ENCODE measurements around the gene SCAMP4.

The SCAMP4 gene

DNA sequence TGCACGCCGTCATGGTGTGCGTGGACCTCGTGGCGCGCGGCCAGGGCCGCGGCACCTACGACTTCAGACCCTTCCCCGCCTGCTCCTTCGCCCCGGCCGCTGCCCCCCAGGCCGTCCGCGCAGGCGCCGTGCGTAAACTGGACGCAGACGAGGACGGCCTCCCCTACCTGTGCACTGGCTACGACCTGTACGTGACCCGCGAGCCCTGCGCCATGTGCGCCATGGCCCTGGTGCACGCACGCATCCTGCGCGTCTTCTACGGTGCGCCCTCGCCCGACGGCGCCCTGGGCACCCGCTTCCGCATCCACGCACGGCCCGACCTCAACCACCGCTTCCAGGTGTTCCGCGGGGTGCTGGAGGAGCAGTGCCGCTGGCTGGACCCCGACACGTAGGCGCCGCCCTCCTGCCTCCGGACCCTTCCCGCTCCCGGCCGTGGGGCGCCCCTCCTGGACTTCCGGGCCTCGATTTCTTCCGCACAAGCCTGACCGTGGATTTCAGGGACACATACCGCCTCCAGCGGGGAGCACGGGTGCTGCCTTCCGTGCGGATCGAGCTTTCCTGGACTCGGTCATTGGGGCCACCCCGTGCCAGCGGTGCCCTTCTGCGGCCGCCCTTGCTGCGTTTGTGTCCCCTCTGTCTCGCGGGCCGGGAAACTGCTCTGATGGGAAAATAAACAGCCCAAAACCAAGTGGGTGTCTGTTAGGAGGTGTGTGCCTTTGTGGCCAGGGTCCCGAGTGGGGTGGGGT, 7.7 kb downstream of the SCAMP4 start:
- DNase-seq (ENCODE audit: low read depth), result no peak

DNA sequence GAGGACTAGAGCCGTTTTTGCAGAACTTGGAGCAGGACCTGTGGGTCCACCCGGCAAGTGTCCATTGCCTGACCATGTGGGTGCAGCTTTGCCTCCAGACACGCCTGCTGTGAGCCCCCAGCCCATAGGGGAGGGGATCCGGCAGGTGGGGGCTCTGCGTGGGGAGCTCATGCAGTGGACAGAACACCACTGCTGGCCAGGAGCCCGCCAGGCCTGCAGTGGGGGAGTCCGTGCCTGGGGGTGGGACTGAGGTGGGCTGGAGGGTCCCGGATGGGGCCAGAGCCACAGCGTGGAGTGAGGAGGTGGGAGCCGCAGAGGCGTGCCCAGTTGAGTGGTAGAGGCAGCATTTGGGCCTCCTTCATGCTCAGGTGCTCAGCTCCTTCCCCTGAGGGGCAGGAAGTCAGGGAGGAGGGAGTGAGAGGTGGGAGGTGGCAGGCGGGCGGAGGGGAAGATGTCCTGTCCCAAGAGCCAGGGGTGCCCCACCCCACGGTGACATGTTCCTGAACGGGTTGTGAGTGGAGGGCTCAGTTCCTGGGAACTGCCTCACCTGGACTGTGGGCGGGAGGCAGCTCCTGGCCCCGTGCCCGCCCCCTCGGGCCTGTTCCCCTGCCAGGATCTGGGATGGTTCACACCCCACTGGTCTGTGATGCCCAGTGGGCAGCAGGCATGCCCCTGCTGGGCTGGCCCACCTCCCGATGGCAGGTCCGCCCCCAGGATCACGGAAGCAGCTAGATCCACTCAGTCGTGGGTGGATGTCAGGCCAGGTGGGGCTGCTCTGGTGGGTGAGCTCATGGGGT, 8.8 kb downstream of the SCAMP4 start:
- no peak for DNase-seq (ENCODE audit: low read depth)

DNA sequence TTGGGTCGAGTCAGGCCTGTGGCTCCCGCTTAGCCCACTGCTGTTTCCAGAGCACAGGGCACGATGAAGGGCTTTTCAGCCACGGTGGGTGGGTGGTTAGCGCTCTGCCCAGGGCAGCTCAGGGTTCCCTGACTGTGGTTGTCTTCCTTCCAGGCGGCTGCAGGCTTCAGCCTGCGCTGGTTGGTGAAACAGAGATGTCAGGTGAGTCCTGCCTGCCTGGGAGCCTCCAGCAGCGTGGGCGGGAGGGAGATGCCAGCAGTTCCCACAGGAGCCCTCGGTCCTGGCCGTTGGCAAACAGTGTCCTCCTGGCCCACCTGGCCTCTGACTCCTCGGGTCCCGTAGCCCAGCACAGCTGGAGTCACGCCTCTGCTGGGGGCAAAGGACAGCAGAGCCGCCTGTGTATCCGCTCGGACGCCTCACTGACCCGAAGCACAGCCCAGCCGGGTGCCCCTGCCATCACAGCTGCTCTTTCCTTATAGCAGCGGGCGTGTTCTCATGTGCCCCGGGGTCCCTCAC, 9.7 kb downstream of the SCAMP4 start:
- no peak for DNase-seq (ENCODE audit: low read depth)

DNA sequence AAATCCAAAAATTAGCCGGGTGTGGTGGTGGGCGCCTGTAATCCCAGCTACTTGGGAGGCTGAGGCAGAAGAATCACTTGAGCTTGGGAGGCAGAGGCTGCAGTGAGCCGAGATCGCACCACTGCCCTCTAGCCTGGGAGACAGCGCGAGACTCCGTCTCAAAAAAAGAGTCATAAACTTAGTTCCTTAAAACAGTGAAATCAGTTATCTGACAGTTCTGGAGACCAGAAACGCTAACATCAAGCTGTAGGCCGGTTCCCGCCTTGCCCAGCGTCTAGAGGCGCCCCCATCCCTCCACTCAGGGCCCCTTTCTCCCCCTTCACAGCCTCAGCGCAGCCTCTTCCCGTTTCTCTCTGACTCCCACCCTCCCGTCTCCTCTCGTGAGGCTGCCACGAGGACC, 11.9 kb downstream of the SCAMP4 start:
- no peak for DNase-seq (ENCODE audit: low read depth)

- DNase-seq (ENCODE audit: low read depth), result no peak
Measured at GRCh38 chr19:1917926-1918325, 12.7 kb downstream of the SCAMP4 start.

- DNase-seq (ENCODE audit: low read depth), result no peak
Measured at GRCh38 chr19:1918975-1919374, 13.8 kb downstream of the SCAMP4 start.

DNA sequence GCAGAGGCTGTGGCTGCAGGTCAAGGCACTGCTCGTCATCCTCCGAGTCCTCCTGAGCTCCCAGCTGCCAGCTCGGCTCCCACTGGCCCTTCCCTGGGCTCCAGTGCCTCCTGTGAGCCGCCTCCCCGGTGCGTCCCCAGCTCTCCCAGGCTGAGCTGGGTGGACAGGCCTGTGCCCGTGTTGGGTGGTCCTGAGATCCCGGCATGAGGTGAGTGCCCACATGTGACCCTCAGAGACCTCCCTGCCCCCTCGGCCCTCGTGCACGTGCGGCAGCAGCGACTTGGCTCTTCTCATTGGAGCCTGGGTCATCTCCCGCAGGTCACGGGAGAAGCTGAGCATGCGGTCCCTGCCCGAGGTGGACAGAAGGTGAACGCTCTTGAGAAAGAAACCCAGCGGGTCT, 15.4 kb downstream of the SCAMP4 start:
- DNase-seq (ENCODE audit: low read depth), result no peak

DNA sequence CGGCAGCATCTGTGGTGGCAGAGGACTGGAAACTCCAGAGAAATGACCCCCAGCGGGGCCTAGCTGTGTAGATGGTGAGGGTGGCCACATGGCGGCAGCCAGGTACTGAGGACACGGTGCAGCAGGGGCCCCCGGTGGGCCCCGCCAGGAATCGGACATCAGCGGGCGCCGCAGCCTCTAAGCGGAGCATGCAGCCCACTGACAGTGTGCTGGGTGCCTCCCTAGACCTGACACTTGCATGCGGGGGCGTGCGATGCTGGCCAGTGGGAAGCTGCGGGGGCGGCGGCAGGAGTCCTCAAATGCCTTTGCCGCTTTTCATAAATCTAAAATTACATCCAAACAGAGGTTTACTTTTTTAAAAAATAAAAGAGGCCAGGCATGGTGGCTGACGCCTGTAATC, 16.1 kb downstream of the SCAMP4 start:
- no peak for DNase-seq (ENCODE audit: low read depth)

DNA sequence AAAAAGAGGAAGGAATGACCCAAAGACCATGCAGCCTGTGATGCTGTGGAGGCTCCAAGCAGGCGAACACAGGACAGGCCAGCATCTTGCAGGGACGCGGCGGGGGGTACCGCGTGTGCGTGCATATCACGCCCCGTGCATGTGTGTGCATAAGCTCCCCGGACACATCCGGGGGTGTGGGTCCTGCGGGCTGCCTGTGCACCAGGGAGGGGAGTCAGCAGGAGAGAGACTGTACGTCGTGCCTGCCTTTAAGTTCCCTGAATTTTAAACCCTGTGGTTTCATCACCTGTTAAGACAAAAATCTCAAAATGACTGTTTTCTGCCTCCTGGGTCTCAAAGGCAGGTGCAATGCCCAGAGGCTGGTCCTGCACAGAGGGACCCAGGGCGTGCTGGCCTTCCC, 16.6 kb downstream of the SCAMP4 start:
- DNase-seq (ENCODE audit: low read depth), result no peak

DNA sequence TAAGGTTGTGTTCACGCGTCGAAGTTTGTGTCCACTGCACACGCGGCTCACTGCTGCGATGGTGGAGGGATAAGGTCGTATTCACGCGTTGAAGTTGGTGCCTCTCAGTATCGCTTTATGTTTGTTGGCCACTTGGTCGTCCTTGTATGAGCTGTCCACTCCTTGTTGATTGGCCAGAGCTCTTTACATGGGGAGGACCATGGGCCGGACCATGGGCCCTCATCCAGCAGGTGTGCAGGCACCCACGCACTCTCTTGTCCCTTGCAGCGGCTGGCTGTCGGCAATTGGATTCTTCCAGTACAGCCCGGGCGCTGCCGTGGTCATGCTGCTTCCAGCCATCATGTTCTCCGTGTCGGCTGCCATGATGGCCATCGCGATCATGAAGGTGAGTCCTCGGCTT, 17.6 kb downstream of the SCAMP4 start:
- DNase-seq (ENCODE audit: low read depth), result no peak

DNA sequence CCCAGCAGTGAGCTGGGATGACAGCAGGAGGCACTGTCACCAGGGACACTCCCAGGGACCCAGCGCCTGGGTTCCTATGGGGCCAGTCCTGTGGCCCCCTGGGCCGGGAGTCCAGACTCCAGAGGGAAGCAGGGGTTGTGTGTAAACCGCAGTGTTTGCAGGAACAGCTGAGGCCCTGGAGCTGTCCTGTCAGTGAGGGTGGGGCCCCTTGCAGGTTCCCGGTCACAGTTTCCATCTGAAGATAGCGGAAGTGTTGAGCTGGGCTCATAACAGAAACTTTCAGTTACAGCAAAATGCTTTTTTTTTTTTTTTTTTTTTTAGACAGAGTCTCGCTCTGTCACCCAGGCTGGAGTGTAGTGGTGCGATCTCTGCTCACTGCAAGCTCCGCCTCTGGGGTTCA, 18.1 kb downstream of the SCAMP4 start:
- DNase-seq (ENCODE audit: low read depth), result no peak

DNA sequence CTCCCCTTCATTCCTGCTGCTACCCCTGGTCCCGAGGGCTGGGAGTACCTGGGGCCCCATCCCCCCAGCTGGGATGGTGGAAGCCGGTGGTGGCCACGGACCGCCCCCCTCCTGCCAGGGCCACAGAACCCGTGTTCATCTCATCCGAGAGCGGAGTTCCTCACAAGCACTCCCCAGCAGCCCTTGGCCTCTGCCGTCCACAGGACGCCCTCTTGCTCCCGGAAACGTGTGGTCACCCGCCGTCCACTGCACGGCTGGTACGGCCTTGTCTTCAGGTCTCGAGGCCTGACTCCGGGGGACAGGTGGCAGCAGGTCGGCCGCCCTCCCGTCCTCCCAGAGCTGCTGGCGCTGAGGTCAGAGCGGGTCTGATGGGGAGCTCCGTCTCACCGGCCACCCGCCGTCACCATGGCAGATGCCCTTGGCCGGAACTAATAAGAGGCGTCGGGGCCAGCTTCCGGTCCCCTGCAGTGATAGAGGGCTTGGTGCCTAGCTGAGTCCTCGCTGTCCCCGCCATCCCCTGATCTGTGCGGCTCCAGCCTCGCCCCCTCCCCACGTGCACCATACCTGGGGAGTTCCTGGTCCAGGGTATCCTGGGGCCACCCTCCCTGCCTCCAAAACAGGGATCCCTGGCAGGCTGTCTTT, 19.2 kb downstream of the SCAMP4 start:
- DNase-seq (ENCODE audit: low read depth), result no peak

GRCh38 chr19:1925544-1925943, 20.3 kb downstream of the SCAMP4 start:
- no peak for DNase-seq (ENCODE audit: low read depth)

GRCh38 chr19:1929021-1929742, 24.0 kb downstream of the SCAMP4 start:
- no peak for DNase-seq (ENCODE audit: low read depth)

DNA sequence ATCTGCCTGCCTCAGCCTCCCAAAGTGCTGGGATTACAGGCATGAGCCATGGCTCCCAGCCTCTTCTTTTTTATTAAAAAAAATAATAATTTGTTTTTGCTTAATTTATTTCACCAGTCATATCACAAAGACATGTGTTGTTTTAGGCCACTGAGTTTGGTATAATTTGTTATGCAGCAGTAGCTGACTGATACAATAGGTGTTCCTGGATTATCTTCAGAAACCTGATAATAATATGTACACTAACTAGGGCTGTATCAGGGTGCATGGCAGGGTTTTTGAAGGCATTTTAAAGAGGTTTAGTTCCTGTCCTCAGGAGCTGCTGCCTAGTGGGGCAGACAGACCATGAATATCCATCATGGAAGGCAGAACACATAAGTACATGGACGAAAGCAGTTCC, 26.2 kb downstream of the SCAMP4 start:
- no peak for DNase-seq (ENCODE audit: low read depth)

DNA sequence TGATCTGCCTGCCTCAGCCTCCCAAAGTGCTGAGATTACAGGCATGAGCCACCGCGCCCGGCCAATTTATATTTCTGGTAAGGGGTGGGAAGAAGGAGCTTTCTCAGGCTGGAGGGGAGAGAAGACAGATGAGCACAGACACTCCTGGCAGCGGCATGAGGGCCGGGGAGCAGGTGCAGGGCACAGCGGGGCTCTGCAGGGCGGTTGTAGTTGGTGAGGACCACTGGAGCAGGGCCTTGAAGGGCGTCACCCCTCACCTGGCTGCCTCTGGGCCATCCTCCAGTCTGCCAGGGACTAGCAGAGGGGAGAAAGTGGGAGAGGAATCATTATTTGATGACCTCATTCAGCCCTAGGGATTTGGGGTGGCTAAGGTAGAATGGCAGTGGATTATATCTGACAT, 27.2 kb downstream of the SCAMP4 start:
- no peak for DNase-seq (ENCODE audit: low read depth)

DNA sequence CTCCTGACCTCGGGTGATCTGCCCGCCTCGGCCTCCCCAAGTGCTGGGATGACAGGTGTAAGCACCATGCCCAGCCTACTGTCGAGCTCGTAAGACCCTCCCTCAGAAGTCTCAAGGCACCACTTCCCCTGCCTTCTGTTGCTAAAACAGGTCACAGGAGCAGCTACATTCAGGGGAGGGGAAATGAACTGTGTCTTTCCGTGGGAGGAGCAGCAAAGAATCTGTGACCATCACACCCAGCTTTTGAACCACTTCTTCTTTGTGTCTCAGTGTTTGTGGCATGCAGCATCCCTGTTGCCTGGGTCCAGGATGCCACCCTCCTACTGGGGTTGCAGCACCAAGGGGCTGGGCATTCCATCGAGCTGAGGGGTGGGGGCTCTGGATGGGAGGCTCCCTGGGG, 28.0 kb downstream of the SCAMP4 start:
- no peak for DNase-seq (ENCODE audit: low read depth)

DNA sequence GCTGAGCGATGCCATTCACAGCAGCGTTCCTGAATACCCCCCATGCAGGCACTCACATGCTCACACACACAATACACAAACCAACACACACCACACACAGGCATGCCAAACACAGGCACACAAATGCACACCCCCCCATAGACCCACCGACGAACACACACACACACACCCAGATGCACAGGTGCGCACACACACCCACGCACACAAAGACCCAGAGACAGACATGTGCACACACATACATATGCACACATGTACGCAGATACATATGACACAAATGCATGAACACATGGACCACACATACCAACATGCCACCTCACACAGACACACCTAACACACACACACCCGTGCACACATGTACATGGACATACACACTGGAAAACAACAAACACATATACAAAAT, 28.7 kb downstream of the SCAMP4 start:
- no peak for DNase-seq (ENCODE audit: low read depth)

DNA sequence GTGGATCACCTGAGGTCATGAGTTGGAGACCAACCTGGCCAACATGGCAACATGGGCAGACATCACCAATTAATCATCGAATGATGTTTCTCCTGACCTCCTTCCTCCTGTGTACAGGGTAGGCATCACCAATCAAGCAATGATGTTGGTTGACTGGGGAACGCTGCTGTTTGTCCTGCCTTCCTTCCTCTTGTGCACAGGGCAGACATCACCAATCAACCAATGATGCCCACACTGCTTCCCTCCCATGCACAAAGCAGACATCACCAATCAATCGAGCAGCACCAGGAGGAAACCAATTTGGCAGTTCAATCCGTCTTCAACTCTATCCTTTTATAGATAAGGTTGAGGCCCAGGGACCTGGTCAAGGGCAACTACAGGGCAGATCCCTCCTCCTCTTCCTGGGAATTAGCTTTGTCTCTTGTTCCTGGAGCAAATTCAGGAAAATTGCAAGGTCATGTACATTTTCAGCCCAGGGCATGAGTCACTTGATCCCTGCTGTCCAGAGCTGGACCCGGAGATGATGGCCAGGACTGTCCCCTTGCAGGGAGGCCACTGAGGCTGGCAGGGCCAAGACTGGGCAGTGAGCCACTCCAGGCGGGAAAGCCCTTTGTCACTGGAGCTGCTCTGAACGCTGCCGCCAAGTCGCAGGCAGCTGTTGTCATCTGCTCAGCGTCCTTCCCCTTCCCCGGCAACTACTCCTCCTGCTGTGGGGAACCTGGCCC, 30.4 kb downstream of the SCAMP4 start:
- no peak for DNase-seq (ENCODE audit: low read depth)

DNA sequence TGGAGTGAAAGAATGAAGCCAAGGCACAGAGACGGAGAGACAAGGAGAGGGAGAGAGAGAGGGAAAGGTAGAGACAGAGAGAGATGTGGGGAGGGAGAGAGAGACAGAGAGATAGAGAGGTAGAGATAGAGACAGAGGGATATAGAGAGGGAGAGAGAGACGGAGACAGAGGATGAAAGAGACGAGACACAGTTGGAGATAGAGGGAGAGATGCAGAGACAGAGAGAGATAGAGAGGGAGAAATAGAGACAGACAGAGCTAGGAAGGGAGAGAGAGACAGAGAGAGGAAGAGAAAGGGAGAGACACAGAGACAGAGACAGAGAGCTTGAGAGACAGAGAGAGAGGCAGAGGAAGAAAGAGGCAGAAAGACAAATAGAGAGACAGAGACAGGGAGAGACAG, 31.2 kb downstream of the SCAMP4 start:
- no peak for DNase-seq (ENCODE audit: low read depth)

- no peak for DNase-seq (ENCODE audit: low read depth)
Measured at GRCh38 chr19:1936916-1937610, 31.9 kb downstream of the SCAMP4 start.
